Lower leg skin (tissue), 3 donors: Measurements from ENCODE around the gene KMT2E.

Experiments used
- CTCF ChIP-seq, 3 donors: fragments of 450-650 bp; IDR thresholded peaks; one replicate each; pipeline ENCODE4 v1.5.1; 2016; ENCODE audit warnings: antibody characterized with exemption in 3 of 3, mild to moderate bottlenecking in 3 of 3, moderate library complexity in 2 of 3
- POLR2A ChIP-seq, 2 donors: fragments of 450-650 bp; IDR thresholded peaks; one replicate each; pipeline ENCODE4 v1.6.1; 2016 to 2017; ENCODE audit warnings: antibody characterized with exemption in 2 of 2, mild to moderate bottlenecking in 1 of 2, moderate library complexity in 1 of 2

GRCh38 chr7:104983578-104984539 is 30.1 kb upstream of the KMT2E start:
- TF ChIP-seq CTCF (IDR thresholded peaks at IDR 0.05) (no peak), POLR2A (IDR thresholded peaks at IDR 0.05) (peak in 1 of 2 donors; percentile 14)
